IMR-90 (cell line): Measurements from ENCODE around the gene CPT1A. TPM values are rescaled to one million over a fixed set of nuclear protein-coding genes. Genes with fewer than 3 reads are reported as not detected.

Source experiments
- ATAC-seq: fragments of 200-7000 bp; cut with Tn5 transposase; 2 replicates; pipeline ENCODE4 v1.9.1; 2020; ENCODE audit warnings: low read depth, mild to moderate bottlenecking, moderate library complexity
- BruUV-seq: library from RNA; stranded (reverse); fragments of 400-500 nt; replicated peaks from 2 replicates; lab custom pipeline; 2021; lab: Mats Ljungman, UMichigan
- CTCF ChIA-PET: fragments of 300-600 bp; formaldehyde crosslinking; extraction: SDS; loops from one replicate; lab custom pipeline; 2021; ENCODE audit warnings: antibody characterized with exemption; lab: Yijun Ruan, JAX
- POLR2A ChIA-PET: fragments of 300-600 bp; sonication (Branson Sonifier 250); formaldehyde crosslinking; loops from one replicate; lab custom pipeline; 2022; ENCODE audit warnings: antibody characterized with exemption; ENCODE audit not compliant: unreplicated experiment; lab: Charles Lee
- DNase-seq: peaks from one replicate; pipeline ENCODE4 v3.0.0; 2013
- H2AFZ ChIP-seq: replicated peaks from 2 replicates; pipeline ENCODE3; 2013; ENCODE audit warnings: low read length, mild to moderate bottlenecking; ENCODE audit not compliant: poor library complexity
- H2AK5ac ChIP-seq: 2 replicates; pipeline ENCODE4 v1.6.1; 2013; ENCODE audit warnings: low read depth, low read length, inconsistent platforms
- H2AK9ac ChIP-seq: replicated peaks from 2 replicates; pipeline ENCODE3; 2013; ENCODE audit warnings: mild to moderate bottlenecking, low read depth, low read length, moderate library complexity; ENCODE audit not compliant: poor library complexity
- H2BK120ac ChIP-seq: 2 replicates; pipeline ENCODE4 v1.6.1; 2013; ENCODE audit warnings: low read depth, low read length, inconsistent platforms
- H2BK15ac ChIP-seq: 3 replicates; pipeline ENCODE4 v1.6.1; 2013; ENCODE audit warnings: low read depth, low read length, inconsistent platforms
- H2BK20ac ChIP-seq: 2 replicates; pipeline ENCODE4 v1.6.1; 2013; ENCODE audit warnings: low read depth, mild to moderate bottlenecking, inconsistent platforms, low read length, moderate library complexity
- H2BK5ac ChIP-seq: 2 replicates; pipeline ENCODE4 v1.6.1; 2013; ENCODE audit warnings: mild to moderate bottlenecking, low read depth, low read length, inconsistent platforms; ENCODE audit not compliant: poor library complexity, severe bottlenecking
- H3K14ac ChIP-seq: replicated peaks from 2 replicates; pipeline ENCODE4 v1.6.1; 2013; ENCODE audit warnings: low read depth, low read length, inconsistent platforms
- H3K18ac ChIP-seq: 2 replicates; pipeline ENCODE4 v1.6.1; 2013; ENCODE audit warnings: low read depth, low read length, control low read depth
- H3K23ac ChIP-seq: 2 replicates; pipeline ENCODE4 v1.6.1; 2013; ENCODE audit warnings: low read depth, low read length, inconsistent platforms
- H3K27ac ChIP-seq: 2 replicates; pipeline ENCODE4 v1.5.1; 2013; ENCODE audit warnings: mild to moderate bottlenecking, control low read depth, low read length; ENCODE audit not compliant: insufficient read depth
- H3K27me3 ChIP-seq: 2 replicates; pipeline ENCODE4 v1.6.1; 2013; ENCODE audit warnings: low read length; ENCODE audit not compliant: control insufficient read depth, insufficient read depth
- H3K36me3 ChIP-seq: 2 replicates; pipeline ENCODE4 v1.6.1; 2013; ENCODE audit warnings: low read length, mixed read lengths; ENCODE audit not compliant: control insufficient read depth, insufficient read depth
- H3K4ac ChIP-seq: 2 replicates; pipeline ENCODE4 v1.6.1; 2013; ENCODE audit warnings: low read depth, low read length, inconsistent platforms
- H3K4me1 ChIP-seq: 2 replicates; pipeline ENCODE4 v1.6.1; 2013; ENCODE audit warnings: low read length, mixed read lengths; ENCODE audit not compliant: control insufficient read depth, insufficient read depth
- H3K4me2 ChIP-seq: 2 replicates; pipeline ENCODE4 v1.6.1; 2013; ENCODE audit warnings: low read depth, mild to moderate bottlenecking, control low read depth, low read length, moderate library complexity
- H3K4me3 ChIP-seq: 2 replicates; pipeline ENCODE4 v1.5.1; 2013; ENCODE audit warnings: low read depth, mild to moderate bottlenecking, control low read depth, low read length, moderate library complexity; ENCODE audit not compliant: insufficient read depth
- H3K56ac ChIP-seq: 2 replicates; pipeline ENCODE4 v1.6.1; 2013; ENCODE audit warnings: low read length, inconsistent platforms; ENCODE audit not compliant: insufficient read depth; ENCODE audit errors: extremely low read depth
- H3K79me1 ChIP-seq, 2 experiments: 2 replicates each; pipeline ENCODE4 v1.6.1; 2013; ENCODE audit warnings: low read length in 2 of 2, inconsistent platforms in 1 of 2, low read depth in 1 of 2
- H3K9ac ChIP-seq: 2 replicates; pipeline ENCODE4 v1.6.1; 2013; ENCODE audit warnings: low read depth, low read length, control low read depth
- H3K9me1 ChIP-seq: 2 replicates; pipeline ENCODE4 v1.6.1; 2013; ENCODE audit warnings: low read length, inconsistent platforms; ENCODE audit not compliant: insufficient read depth
- H3K9me3 ChIP-seq: 2 replicates; pipeline ENCODE4 v1.6.1; 2013; ENCODE audit warnings: low read length; ENCODE audit not compliant: control insufficient read depth, insufficient read depth
- H4K20me1 ChIP-seq: 2 replicates; pipeline ENCODE4 v1.6.1; 2013; ENCODE audit warnings: low read length, inconsistent platforms; ENCODE audit not compliant: insufficient read depth
- H4K5ac ChIP-seq: 2 replicates; pipeline ENCODE4 v1.6.1; 2013; ENCODE audit warnings: mild to moderate bottlenecking, low read depth, low read length, control low read depth
- H4K8ac ChIP-seq, 2 experiments: 2 replicates each; pipeline ENCODE4 v1.6.1; 2013; ENCODE audit warnings: low read depth in 2 of 2, low read length in 2 of 2, control low read depth in 1 of 2, inconsistent platforms in 1 of 2
- H4K91ac ChIP-seq: 2 replicates; pipeline ENCODE4 v1.6.1; 2013; ENCODE audit warnings: low read depth, low read length, inconsistent platforms; ENCODE audit not compliant: insufficient read depth
- BHLHE40 ChIP-seq: fragments of 150-350 bp; IDR thresholded peaks from 2 replicates; pipeline ENCODE4 v1.6.1; 2016; ENCODE audit warnings: mild to moderate bottlenecking, low read depth, low read length
- CEBPB ChIP-seq: IDR thresholded peaks from 2 replicates; pipeline ENCODE4 v1.6.1; 2012; ENCODE audit warnings: low read depth, low read length, improper control_type of control experiment
- MAFK ChIP-seq: IDR thresholded peaks from 2 replicates; pipeline ENCODE4 v1.6.1; 2012; ENCODE audit warnings: low read depth, low read length, improper control_type of control experiment
- MXI1 ChIP-seq: IDR thresholded peaks from 2 replicates; pipeline ENCODE4 v1.6.1; 2012; ENCODE audit warnings: low read depth, mild to moderate bottlenecking, low read length, moderate library complexity, borderline replicate concordance
- RAD21 ChIP-seq: IDR thresholded peaks from 2 replicates; pipeline ENCODE4 v1.6.1; 2012; ENCODE audit warnings: low read length, improper control_type of control experiment
- WGBS, 2 experiments: methylation state at CpG; one replicate each; pipeline versions ENCODE4 v1.1.5 to v1.1.7; 2013; ENCODE audit warnings: missing lambda C conversion rate in 2 of 2; ENCODE audit not compliant: insufficient read length in 1 of 2; ENCODE audit errors: extremely low coverage in 2 of 2; 5-methylcytosine and 5-hydroxymethylcytosine counted together
- dilution Hi-C: fragments of 300-500 bp; cut with HindIII; formaldehyde crosslinking; loops from one replicate; pipeline ENCODE4 v1.14.3; 2018; ENCODE audit warnings: low sequenced_read_pairs; ENCODE audit not compliant: unreplicated experiment
- in situ Hi-C: fragments of 300-500 bp; cut with MboI; formaldehyde crosslinking; loops from 3 replicates; pipeline ENCODE4 v1.14.3; 2019; ENCODE audit warnings: low sequenced_read_pairs, inconsistent platforms, mixed read lengths
- intact Hi-C: fragments of 100-400 bp; cut with micrococcal nuclease; formaldehyde crosslinking; loops from 2 replicates; pipeline ENCODE4 v1.10.0; 2022
- polyA plus RNA-seq, 3 experiments: library from polyadenylated mRNA; depleted of rRNA; stranded (reverse); fragments of >200 nt; gene quantifications; 2 replicates each; pipeline ENCODE4 v1.2.3, GENCODE V29; 2012; ENCODE audit warnings: low replicate concordance in 1 of 3
- total RNA-seq: library from RNA; depleted of rRNA; stranded (reverse); fragments of >200 nt; gene quantifications from 2 replicates; pipeline ENCODE4 v1.2.3, GENCODE V29; 2012
- TF ChIP-seq, protein P1 (sequence below): conservative IDR thresholded peaks from 2 replicates; pipeline ENCODE4 v1.5.1; 2012; ENCODE audit warnings: mild to moderate bottlenecking, low read depth, low read length, improper control_type of control experiment
- TF ChIP-seq, protein P2 (sequence below): fragments of 150-350 bp; IDR thresholded peaks from 2 replicates; pipeline ENCODE4 v1.6.1; 2016; ENCODE audit warnings: low read depth, mild to moderate bottlenecking, low read length, moderate library complexity, borderline replicate concordance

The CPT1A gene
- total and polyA plus RNA-seq, 2 of the 4 experiments (the other 2 are of a cell fraction), result 15.4 to 21.3 TPM

DNA sequence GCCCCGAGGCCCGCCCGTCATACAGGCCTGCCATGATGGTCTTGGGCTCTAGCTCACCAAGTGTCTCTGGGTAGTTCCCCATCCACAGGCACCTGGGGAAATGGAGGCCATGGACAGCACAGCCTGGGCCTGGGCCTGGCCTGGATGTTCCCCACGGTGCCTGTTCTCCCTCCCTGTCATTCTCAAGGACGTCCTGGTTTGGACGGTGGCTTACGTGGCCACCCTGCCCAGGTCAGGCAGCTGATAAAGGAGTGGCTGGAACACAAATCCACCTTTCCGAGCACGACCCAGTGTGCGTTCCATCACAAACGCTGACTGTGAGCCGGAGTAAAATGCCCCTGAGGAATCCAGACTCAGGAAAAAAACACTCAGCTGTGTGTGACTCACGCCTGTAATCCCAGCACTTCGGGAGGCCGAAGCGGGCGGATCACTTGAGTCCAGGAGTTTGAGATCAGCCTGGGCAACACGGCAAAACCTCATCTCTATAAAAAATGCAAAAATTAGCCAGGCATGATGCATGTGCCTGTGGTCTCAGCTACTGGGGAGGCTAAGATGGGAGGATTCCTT lies 49.2 kb downstream of the CPT1A start:
- H2AFZ ChIP-seq, result peak overlapping the region; percentile 41
- H3K4me3 ChIP-seq, result no peak overlapping the region
- peak overlapping the region; percentile 26 for H2AK9ac ChIP-seq
- H3K27ac ChIP-seq, result no peak overlapping the region
- H3K56ac ChIP-seq, result no peak overlapping the region
- intact Hi-C loops (no loop called here), in situ Hi-C loops (no loop called here), dilution Hi-C loops (no loop called here)
- no peak overlapping the region for H4K91ac ChIP-seq
- TF ChIP-seq MAFK, result no peak
- TF ChIP-seq RAD21, result no peak
- no peak for TF ChIP-seq CEBPB
- no peak for TF ChIP-seq BHLHE40
- TF ChIP-seq MXI1, result no peak
- TF ChIP-seq, protein P1, sequence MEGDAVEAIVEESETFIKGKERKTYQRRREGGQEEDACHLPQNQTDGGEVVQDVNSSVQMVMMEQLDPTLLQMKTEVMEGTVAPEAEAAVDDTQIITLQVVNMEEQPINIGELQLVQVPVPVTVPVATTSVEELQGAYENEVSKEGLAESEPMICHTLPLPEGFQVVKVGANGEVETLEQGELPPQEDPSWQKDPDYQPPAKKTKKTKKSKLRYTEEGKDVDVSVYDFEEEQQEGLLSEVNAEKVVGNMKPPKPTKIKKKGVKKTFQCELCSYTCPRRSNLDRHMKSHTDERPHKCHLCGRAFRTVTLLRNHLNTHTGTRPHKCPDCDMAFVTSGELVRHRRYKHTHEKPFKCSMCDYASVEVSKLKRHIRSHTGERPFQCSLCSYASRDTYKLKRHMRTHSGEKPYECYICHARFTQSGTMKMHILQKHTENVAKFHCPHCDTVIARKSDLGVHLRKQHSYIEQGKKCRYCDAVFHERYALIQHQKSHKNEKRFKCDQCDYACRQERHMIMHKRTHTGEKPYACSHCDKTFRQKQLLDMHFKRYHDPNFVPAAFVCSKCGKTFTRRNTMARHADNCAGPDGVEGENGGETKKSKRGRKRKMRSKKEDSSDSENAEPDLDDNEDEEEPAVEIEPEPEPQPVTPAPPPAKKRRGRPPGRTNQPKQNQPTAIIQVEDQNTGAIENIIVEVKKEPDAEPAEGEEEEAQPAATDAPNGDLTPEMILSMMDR, result no peak
- TF ChIP-seq, protein P2, sequence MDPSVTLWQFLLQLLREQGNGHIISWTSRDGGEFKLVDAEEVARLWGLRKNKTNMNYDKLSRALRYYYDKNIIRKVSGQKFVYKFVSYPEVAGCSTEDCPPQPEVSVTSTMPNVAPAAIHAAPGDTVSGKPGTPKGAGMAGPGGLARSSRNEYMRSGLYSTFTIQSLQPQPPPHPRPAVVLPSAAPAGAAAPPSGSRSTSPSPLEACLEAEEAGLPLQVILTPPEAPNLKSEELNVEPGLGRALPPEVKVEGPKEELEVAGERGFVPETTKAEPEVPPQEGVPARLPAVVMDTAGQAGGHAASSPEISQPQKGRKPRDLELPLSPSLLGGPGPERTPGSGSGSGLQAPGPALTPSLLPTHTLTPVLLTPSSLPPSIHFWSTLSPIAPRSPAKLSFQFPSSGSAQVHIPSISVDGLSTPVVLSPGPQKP, result no peak
- 0 out of 2 replicates have a peak, but pooled peaks cover 2% of the 10 kb centered on the region for H3K9me1 ChIP-seq
- no peaks in the 10 kb centered on the region for H3K4me1 ChIP-seq
- no peak overlapping the region for H3K18ac ChIP-seq
- H3K4ac ChIP-seq, result no peak overlapping the region
- H3K4me2 ChIP-seq, result no peak overlapping the region
- no peak overlapping the region for H2AK5ac ChIP-seq
- ATAC-seq, result no peak
- H3K9ac ChIP-seq, result no peak overlapping the region
- 96% methylated on average over 11 of the region's 18 CpGs; no CpG with 5 or more reads in 1 of the 2 experiments for WGBS, 2 experiments
- peaks cover 38% of the 10 kb centered on the region for H3K36me3 ChIP-seq
- H3K27me3 ChIP-seq, result no peaks in the 10 kb centered on the region
- no TSS peak for BruUV-seq
- no peak overlapping the region for H2BK5ac ChIP-seq
- H2BK120ac ChIP-seq, result no peak overlapping the region
- no peaks in the 10 kb centered on the region for H4K20me1 ChIP-seq
- H3K79me1 ChIP-seq, result peaks cover 0 to 3% of the 10 kb centered on the region in 2 experiments; a peak in 1 of 4 replicates
- H2BK15ac ChIP-seq, result no peak overlapping the region
- peak; percentile 4 for DNase-seq
- ChIA-PET CTCF (no interaction called here), POLR2A (no interaction called here)
- no peak overlapping the region for H3K14ac ChIP-seq
- H4K5ac ChIP-seq, result no peak overlapping the region
- no peaks in the 10 kb centered on the region for H3K9me3 ChIP-seq
- H3K23ac ChIP-seq, result no peak overlapping the region
- no peak overlapping the region for H2BK20ac ChIP-seq
- no peak overlapping the region for H4K8ac ChIP-seq
